NCI-H2196 (cell line): ENCODE data around the gene KAT2A.
A peak's percentile ranks its signal among the peaks of the same experiment; 100 is the strongest.

Experiments
- DNase-seq: peaks from one replicate; lab custom pipeline; 2025; ENCODE audit not compliant: unreplicated experiment; lab: John Stamatoyannopoulos, UW

KAT2A gene

DNA sequence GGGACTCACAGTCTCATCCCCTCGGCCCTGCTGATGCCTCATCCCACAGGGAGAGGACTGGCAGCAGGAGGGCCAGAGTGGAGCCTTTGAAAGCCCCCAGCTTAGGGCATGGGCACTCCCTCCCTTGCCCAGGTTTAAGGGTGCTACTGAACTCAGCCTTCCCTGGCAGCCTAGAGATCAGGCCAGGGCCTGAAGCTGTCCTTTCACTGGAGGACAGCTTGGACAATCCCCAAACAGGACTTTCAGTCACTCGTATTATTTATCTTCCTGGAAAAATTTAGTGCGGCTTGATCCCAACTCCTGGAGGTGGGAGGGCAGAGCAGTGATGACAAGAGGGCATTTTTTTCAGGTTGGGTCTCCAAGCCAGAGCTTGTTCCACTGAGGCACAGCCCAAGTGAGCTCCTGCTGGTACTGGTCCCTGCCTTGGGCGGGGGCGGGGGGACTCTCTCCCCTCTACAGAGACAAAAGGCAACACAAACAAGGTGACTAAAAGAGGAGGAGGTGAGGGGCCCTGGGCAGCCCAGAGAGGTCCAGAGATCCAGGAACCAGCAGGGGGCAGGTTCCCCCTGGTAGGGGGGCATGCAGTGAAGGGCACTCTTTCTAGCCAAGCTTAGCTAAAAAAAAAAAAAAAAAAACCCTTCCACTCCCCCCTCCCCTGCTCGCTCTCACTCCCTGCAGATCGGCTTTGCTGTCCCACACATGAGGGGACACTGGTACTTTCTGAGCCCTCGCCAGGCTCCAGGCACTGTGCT is 24.6 kb downstream of the KAT2A start:
- DNase-seq = no peak

GRCh38 chr17:42094375-42095069 is 26.6 kb downstream of the KAT2A start:
- DNase-seq = no peak

- DNase-seq = no peak
These were observed 28.2 kb downstream of the KAT2A start for GRCh38 chr17:42092939-42093338.

GRCh38 chr17:42090964-42091790 is 30.0 kb downstream of the KAT2A start:
- no peak for DNase-seq

DNA sequence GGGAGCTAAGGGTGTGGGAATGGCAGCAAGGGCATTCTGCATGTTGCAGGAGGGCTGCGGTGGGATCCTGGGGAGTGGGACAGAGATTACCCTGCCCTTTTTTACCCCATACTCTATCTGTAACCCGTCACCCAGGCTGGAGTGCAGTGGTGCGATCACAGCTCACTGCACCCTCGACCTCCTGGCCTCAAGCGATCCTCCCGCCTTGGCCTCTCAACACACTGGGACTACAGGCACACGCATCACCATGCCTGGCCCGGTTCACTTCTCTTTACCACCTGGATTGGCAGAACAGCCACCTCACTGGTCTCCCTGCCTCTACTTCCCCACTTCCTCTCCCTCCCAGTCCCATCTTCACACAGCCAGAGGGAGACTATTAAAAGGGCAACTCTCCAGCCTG is 32.4 kb downstream of the KAT2A start:
- no peak for DNase-seq

DNA sequence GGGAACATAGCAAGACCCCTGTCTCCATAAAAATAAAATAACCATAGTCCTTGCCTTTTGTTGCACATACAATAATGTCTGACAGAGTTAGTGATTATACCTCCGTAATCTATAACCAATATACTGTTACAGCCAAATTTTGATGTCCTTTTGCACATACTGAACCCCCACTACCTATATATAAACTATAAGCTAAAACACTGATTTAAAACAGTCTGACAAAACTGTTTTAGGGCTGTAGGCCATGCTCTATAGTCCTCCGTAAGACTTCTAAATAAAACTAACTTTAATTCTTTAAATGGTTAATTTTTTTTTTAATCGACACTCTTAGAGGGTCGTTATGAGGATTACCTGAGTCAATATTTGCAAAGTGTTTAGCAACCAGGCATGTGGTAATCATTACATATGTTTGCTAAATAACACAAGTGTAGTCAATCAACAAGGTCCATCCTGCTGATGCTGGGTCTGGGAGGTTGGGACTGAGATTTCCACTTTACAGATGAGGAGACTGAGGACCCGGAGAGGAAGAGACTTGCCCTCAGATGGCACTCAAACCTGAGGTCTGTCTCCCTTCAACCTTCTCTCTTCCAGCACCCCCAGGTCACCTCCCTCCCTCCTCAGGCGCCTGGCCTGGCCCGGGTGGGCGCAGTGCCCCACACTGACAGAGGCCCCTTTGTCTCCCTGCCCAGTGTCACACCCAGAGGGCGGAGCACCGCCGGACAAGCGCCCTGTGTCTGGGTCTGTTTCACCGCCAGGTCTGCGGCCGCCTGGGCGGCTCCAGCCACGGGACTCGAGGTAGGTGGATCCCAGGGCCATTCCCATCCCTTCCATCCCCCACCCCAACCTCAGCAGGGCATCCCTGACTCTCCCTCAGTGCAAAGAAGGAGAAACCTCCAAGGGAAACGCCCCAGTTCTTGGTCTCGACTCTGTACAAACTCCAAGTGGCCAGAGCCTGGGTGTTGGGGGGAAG is 33.1 kb downstream of the KAT2A start:
- no peak for DNase-seq

- DNase-seq = no peak
These were observed 34.0 kb downstream of the KAT2A start for GRCh38 chr17:42087042-42087701.

GRCh38 chr17:42081516-42082129 is 39.5 kb downstream of the KAT2A start:
- DNase-seq = no peak

DNA sequence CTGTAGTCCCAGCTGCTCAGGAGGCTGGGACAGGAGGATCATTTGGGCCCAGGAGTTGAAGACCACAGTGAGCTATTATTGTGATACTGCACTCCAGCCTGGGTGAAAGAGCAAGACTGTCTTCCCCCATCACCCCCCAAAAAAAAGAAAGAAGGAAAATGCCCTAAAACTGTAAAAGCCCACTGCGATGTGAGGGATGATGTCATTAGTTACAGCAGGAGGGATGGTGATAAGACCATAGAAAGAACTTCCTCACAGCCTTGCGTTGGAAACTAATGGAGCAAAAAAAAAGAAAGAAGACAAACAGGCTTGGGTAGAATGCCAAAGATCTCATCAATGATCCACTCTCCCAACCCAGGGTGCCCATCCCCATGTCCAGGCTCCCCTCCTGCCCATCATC is 41.6 kb downstream of the KAT2A start:
- no peak for DNase-seq

GRCh38 chr17:42078396-42079043 is 42.6 kb downstream of the KAT2A start:
- no peak for DNase-seq

DNA sequence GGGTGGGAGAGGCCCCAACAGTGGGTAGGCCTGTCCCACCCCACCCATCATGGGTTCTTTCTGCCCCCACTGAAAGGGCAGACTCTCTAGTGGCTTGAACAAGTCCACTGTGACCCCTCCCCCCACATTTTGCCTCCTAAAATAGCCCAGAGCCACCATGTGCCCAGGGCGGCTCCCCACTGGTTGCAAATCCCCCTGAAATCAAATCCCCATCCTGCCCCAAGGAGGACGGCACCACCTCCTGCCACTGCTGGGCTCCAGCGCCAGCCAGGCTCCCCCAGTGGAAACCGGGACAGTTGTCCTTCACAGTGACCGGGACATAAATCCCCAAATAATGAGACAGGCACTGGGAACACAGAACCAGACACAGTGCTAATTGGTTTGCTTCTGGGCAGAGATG is 43.4 kb downstream of the KAT2A start:
- no peak for DNase-seq

- no peak for DNase-seq
These were observed 44.2 kb downstream of the KAT2A start for GRCh38 chr17:42076797-42077559.

GRCh38 chr17:42075789-42076188 is 45.4 kb downstream of the KAT2A start:
- no peak for DNase-seq

DNA sequence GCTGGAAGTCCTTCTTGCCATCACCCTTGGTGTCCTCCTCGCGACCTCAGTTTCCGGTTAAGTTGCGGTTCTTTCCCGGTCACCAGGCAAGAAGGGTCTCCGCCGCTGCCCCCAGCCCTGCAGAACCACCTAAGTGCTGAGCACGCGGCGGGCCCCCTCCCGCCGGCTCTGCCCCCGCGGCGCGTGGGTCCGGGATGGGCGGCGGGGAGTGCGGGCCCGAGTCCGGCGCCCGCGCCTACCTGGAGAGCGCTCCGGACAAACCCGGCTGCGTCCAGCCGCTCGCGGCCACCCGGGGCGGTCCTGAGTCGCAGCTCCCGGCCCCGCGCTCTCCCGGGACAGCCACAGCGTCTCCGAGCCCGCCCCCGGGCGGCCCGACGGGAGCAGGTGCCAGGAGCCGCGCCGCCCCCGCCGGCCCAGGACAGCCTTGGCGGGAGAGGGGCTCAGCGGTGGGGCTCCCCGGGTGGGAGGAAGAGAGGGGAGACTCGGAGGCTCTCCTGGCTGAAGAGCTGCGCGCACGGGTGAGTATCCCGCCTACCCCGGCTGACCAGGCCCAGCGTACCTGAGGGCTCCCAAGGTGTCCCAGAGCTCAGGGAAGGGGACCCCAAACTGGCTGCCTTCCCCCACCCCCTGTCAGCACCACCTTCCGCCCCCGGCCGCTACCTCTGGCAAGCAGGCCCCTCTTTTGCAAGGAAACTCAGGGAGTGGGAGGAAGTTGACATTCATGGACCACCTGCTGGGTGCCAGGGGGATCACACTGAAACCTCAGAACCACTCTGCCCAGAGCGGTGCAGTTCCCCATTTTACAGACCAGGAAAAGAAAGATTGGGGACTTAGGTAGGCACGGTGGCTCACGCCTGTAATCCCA is 48.6 kb downstream of the KAT2A start:
- no peak for DNase-seq

DNA sequence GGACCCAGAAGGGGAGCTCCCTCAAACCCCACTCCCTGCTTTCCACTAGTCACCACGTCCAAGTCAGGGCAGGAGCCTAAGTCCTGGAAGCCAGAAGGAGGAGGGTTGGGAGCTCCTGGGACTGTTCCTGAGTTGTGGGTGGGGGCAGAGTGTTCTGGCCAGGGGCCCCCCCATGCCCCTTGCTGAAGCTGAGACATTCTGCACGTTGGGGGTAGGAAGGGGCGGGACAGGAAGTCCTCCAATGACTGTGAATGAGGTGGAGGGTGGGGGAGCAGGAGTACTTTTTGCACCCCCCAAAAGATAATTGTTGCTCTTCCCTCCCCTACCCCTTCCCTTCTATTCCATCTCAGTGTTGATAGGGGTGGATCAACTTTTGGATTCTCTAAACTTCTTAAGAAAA is 49.4 kb downstream of the KAT2A start:
- no peak for DNase-seq

DNA sequence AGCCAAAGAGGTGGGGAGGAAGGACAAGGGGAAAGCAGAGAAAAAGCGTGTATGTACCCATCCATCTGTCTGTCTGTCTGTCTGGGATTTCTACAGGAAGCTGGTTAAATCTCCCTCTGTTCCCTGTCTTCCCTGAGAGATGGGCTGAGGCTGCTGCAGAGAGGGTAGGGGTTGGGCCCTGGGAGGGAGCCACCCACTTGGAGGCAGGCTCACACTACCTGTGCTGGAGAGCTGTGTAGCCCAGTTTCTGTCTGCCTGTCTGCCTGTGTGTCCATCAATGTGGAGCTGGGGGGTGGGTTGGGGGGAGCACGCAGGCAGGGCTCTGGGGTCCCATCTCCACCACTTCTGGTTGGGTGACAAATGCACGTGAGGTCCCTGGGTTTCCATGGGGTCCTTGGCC is 52.2 kb downstream of the KAT2A start:
- no peak for DNase-seq

DNA sequence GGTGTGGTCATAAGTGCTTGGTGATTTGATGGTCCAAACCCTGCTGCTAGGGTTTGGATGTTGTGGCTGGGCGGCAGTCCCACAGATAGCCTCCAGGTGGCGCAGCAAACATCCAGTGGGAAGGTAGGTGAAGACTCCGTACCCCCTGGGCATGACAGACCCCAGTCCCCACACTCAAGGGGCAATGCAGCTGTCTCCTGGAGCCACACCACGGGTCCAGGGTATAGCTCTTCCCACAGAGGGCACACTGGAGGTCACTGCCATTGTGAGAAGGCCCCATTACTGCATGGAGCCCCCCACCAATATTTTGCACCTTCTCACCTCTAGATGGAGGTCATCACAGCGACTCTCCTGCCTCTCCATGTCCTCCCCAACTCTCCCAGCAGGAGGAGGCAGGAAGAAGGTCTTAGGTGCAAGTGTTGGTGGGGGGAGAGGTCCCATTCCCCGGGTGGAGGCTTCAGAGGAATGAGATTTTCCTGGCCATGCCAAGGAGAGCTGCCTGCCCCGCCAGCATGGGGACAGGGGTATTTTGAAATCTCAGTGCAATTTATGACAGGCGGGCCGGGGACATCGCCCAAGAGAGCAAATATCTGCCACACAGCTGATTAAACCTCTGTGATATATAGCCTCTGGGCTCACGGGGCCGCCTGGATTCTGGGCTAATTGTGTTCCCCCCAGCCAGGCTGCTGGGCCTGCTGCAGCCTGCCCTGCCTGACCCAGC is 53.6 kb downstream of the KAT2A start:
- peak; percentile 43 for DNase-seq
